H9 (cell line): ENCODE data around the gene DHRSX. TPM values are rescaled to one million over a fixed set of nuclear protein-coding genes. Genes with fewer than 3 reads are reported as not detected.

ENCODE experiments used
- DNase-seq: peaks from one replicate; pipeline ENCODE4 v3.0.0-alpha.2; 2017
- H2AFZ ChIP-seq: one replicate; pipeline ENCODE4 v1.6.1; 2013; ENCODE audit warnings: mild to moderate bottlenecking, low read length, control low read depth, moderate library complexity
- H2AK5ac ChIP-seq: 2 replicates; pipeline ENCODE4 v1.6.1; 2013; ENCODE audit warnings: low read length, control low read depth, mixed read lengths; ENCODE audit not compliant: insufficient read length
- H2BK120ac ChIP-seq: one replicate; pipeline ENCODE4 v1.6.1; 2013; ENCODE audit warnings: low read depth, mild to moderate bottlenecking, low read length, control low read depth, inconsistent platforms; ENCODE audit not compliant: poor library complexity, severe bottlenecking
- H2BK12ac ChIP-seq: 2 replicates; pipeline ENCODE4 v1.6.1; 2013; ENCODE audit warnings: low read length, control low read depth, mixed read lengths, low read depth; ENCODE audit not compliant: insufficient read length
- H2BK15ac ChIP-seq: 2 replicates; pipeline ENCODE4 v1.6.1; 2013; ENCODE audit warnings: low read depth, low read length, control low read depth
- H2BK20ac ChIP-seq: one replicate; pipeline ENCODE4 v1.6.1; 2013; ENCODE audit warnings: low read depth, mild to moderate bottlenecking, low read length, control low read depth, inconsistent platforms; ENCODE audit not compliant: poor library complexity, severe bottlenecking
- H2BK5ac ChIP-seq: 2 replicates; pipeline ENCODE4 v1.6.1; 2013; ENCODE audit warnings: low read length, control low read depth, mixed read lengths; ENCODE audit not compliant: insufficient read length
- H3K14ac ChIP-seq: 2 replicates; pipeline ENCODE4 v1.6.1; 2013; ENCODE audit warnings: low read length, control low read depth; ENCODE audit not compliant: insufficient read depth
- H3K18ac ChIP-seq: 2 replicates; pipeline ENCODE4 v1.6.1; 2013; ENCODE audit warnings: low read depth, mild to moderate bottlenecking, mixed read lengths, low read length, control low read depth; ENCODE audit not compliant: insufficient read length
- H3K23ac ChIP-seq: 2 replicates; pipeline ENCODE4 v1.6.1; 2013; ENCODE audit warnings: low read length, control low read depth, mixed read lengths, low read depth; ENCODE audit not compliant: insufficient read length
- H3K23me2 ChIP-seq: 2 replicates; pipeline ENCODE4 v1.6.1; 2013; ENCODE audit warnings: low read depth, mild to moderate bottlenecking, mixed read lengths, low read length, control low read depth; ENCODE audit not compliant: insufficient read length, poor library complexity, severe bottlenecking
- H3K27ac ChIP-seq: 2 replicates; pipeline ENCODE4 v1.5.1; 2013; ENCODE audit warnings: low read length, control low read depth, mixed read lengths, low read depth; ENCODE audit not compliant: insufficient read length
- H3K27me3 ChIP-seq: 2 replicates; pipeline ENCODE4 v1.6.1; 2013; ENCODE audit warnings: low read length, control low read depth, inconsistent platforms; ENCODE audit not compliant: insufficient read depth
- H3K4ac ChIP-seq: 2 replicates; pipeline ENCODE4 v1.6.1; 2013; ENCODE audit warnings: low read depth, mild to moderate bottlenecking, control low read depth, inconsistent platforms, low read length, moderate library complexity
- H3K4me1 ChIP-seq: 2 replicates; pipeline ENCODE4 v1.6.1; 2013; ENCODE audit warnings: low read length, control low read depth, inconsistent platforms; ENCODE audit not compliant: insufficient read depth
- H3K4me2 ChIP-seq: 2 replicates; pipeline ENCODE4 v1.6.1; 2013; ENCODE audit warnings: low read length, control low read depth, mixed read lengths; ENCODE audit not compliant: insufficient read length, insufficient read depth
- H3K56ac ChIP-seq: 2 replicates; pipeline ENCODE4 v1.6.1; 2013; ENCODE audit warnings: low read depth, mild to moderate bottlenecking, mixed read lengths, low read length, control low read depth; ENCODE audit not compliant: insufficient read length
- H3K79me1 ChIP-seq: 2 replicates; pipeline ENCODE4 v1.6.1; 2013; ENCODE audit warnings: low read depth, mild to moderate bottlenecking, moderate library complexity, low read length, control low read depth, inconsistent platforms; ENCODE audit not compliant: insufficient read depth, poor library complexity, severe bottlenecking
- H3K79me2 ChIP-seq: 2 replicates; pipeline ENCODE4 v1.6.1; 2013; ENCODE audit warnings: low read length, control low read depth, inconsistent platforms; ENCODE audit not compliant: insufficient read depth
- H3K9ac ChIP-seq: 2 replicates; pipeline ENCODE4 v1.6.1; 2013; ENCODE audit warnings: low read length, control low read depth, mixed read lengths; ENCODE audit not compliant: insufficient read length; ENCODE audit errors: extremely low read depth
- H3K9me3 ChIP-seq: one replicate; pipeline ENCODE4 v1.6.1; 2013; ENCODE audit warnings: low read depth, low read length, inconsistent platforms; ENCODE audit not compliant: control insufficient read depth
- H3T11ph ChIP-seq: one replicate; pipeline ENCODE4 v1.6.1; 2013; ENCODE audit warnings: mild to moderate bottlenecking, low read length, control low read depth, inconsistent platforms
- H4K20me1 ChIP-seq: one replicate; pipeline ENCODE4 v1.6.1; 2013; ENCODE audit not compliant: control insufficient read depth, insufficient read length, insufficient read depth
- H4K5ac ChIP-seq: 2 replicates; pipeline ENCODE4 v1.6.1; 2013; ENCODE audit warnings: low read depth, mild to moderate bottlenecking, mixed read lengths, low read length, control low read depth; ENCODE audit not compliant: insufficient read length
- H4K8ac ChIP-seq: replicated peaks from 2 replicates; pipeline ENCODE4 v1.6.1; 2013; ENCODE audit warnings: low read length, control low read depth, mixed read lengths, low read depth; ENCODE audit not compliant: insufficient read length
- H4K91ac ChIP-seq: 2 replicates; pipeline ENCODE4 v1.6.1; 2013; ENCODE audit warnings: low read depth, mild to moderate bottlenecking, moderate library complexity, mixed read lengths, low read length, control low read depth; ENCODE audit not compliant: insufficient read length
- H3K27ac Mint-ChIP-seq, 3 experiments: 2 replicates in 2 of 3; 3 replicates in 1 of 3; pipeline ENCODE4 v1.8.0; 2020 to 2021; ENCODE audit warnings: mixed read lengths in 3 of 3, mild to moderate bottlenecking in 1 of 3, moderate library complexity in 1 of 3
- H3K27me3 Mint-ChIP-seq: 2 replicates; pipeline ENCODE4 v1.8.0; 2021; ENCODE audit warnings: low read depth, mild to moderate bottlenecking, moderate library complexity, mixed read lengths
- H3K36me3 Mint-ChIP-seq, 3 experiments: 2 replicates in 2 of 3; 3 replicates in 1 of 3; pipeline ENCODE4 v1.8.0; 2020 to 2021; ENCODE audit warnings: low read depth in 3 of 3, mixed read lengths in 3 of 3; ENCODE audit not compliant: insufficient read depth in 1 of 3
- H3K4me1 Mint-ChIP-seq, 2 experiments: 2 replicates each; pipeline ENCODE4 v1.8.0; 2020; ENCODE audit warnings: mixed read lengths in 2 of 2
- H3K4me3 Mint-ChIP-seq, 2 experiments: 2 replicates in 1 of 2; 3 replicates in 1 of 2; pipeline ENCODE4 v1.8.0; 2020 to 2021; ENCODE audit warnings: mild to moderate bottlenecking in 2 of 2, mixed read lengths in 2 of 2, moderate library complexity in 1 of 2
- H3K9me3 Mint-ChIP-seq, 2 experiments: 2 replicates in 1 of 2; 3 replicates in 1 of 2; pipeline ENCODE4 v1.8.0; 2020; ENCODE audit warnings: mild to moderate bottlenecking in 2 of 2, mixed read lengths in 2 of 2, moderate library complexity in 1 of 2
- WGBS: extraction: QIAGEN DNeasy Blood & Tissue Kit; methylation state at CpG from one replicate; pipeline ENCODE4 v1.1.7; 2013; ENCODE audit warnings: missing lambda C conversion rate, low lambda C conversion rate, mixed read lengths; ENCODE audit not compliant: insufficient read length; ENCODE audit errors: extremely low coverage; 5-methylcytosine and 5-hydroxymethylcytosine counted together
- total RNA-seq: library from RNA; stranded (reverse); gene quantifications from 2 replicates; pipeline ENCODE4 v1.2.1, GENCODE V29; 2021
- TF ChIP-seq, protein P1 (sequence below): fragments of 200-600 bp; sonication (generic); conservative IDR thresholded peaks from 3 replicates; pipeline ENCODE4 v1.8.0; 2021; ENCODE audit warnings: antibody characterized with exemption, mild to moderate bottlenecking

The DHRSX gene
- total RNA-seq, 1 experiment from 2014 or later = 44.0 TPM

DNA sequence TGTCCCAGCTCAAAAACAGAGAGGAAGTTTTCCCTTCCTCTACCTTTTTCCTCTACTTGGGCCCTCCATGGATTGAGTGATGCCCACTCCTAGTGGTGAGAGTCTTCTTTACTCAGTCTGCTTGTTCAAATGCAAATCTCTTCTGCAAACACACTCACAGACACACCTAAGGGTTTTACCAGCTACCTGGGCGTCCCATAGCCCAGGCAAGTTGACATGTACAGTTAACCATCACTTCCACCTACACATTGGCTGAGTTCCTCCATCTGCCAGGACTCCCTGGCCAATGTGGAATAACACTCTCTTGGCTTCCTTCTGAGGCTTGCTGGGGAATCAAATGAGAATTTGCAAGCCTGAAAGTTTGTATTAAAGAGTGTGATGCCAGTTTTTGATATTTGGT is 45.7 kb upstream of the DHRSX start:
- no peak overlapping the region for H3K9ac ChIP-seq
- Mint-ChIP-seq H3K4me3 (no peak overlapping the region), H3K27me3 (peaks cover 6% of the 10 kb centered on the region), H3K27ac (no peak overlapping the region), H3K4me1 (peaks cover 28 to 34% of the 10 kb centered on the region in 2 experiments), H3K9me3 (peaks cover 29 to 33% of the 10 kb centered on the region in 2 experiments), H3K36me3 (peaks cover 18 to 38% (median 21%) of the 10 kb centered on the region in 3 experiments)
- H3K79me1 ChIP-seq = no peaks in the 10 kb centered on the region
- H3K4ac ChIP-seq = no peak overlapping the region
- H2BK20ac ChIP-seq = no peak overlapping the region
- no peak overlapping the region for H3K23ac ChIP-seq
- H4K20me1 ChIP-seq = no peaks in the 10 kb centered on the region
- H3K56ac ChIP-seq = no peak overlapping the region
- no peak overlapping the region for H3K14ac ChIP-seq
- H4K5ac ChIP-seq = no peak overlapping the region
- H2AK5ac ChIP-seq = no peak overlapping the region
- no peaks in the 10 kb centered on the region for H3K23me2 ChIP-seq
- no peak overlapping the region for H2AFZ ChIP-seq
- no peak overlapping the region for H2BK15ac ChIP-seq
- peaks cover 6% of the 10 kb centered on the region for H3K9me3 ChIP-seq
- H4K8ac ChIP-seq = no peak overlapping the region
- no peak overlapping the region for H2BK5ac ChIP-seq
- peaks cover 9% of the 10 kb centered on the region for H3K4me1 ChIP-seq
- H3K4me2 ChIP-seq = no peak overlapping the region
- H3K18ac ChIP-seq = no peak overlapping the region
- TF ChIP-seq, protein P1, sequence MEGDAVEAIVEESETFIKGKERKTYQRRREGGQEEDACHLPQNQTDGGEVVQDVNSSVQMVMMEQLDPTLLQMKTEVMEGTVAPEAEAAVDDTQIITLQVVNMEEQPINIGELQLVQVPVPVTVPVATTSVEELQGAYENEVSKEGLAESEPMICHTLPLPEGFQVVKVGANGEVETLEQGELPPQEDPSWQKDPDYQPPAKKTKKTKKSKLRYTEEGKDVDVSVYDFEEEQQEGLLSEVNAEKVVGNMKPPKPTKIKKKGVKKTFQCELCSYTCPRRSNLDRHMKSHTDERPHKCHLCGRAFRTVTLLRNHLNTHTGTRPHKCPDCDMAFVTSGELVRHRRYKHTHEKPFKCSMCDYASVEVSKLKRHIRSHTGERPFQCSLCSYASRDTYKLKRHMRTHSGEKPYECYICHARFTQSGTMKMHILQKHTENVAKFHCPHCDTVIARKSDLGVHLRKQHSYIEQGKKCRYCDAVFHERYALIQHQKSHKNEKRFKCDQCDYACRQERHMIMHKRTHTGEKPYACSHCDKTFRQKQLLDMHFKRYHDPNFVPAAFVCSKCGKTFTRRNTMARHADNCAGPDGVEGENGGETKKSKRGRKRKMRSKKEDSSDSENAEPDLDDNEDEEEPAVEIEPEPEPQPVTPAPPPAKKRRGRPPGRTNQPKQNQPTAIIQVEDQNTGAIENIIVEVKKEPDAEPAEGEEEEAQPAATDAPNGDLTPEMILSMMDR = no peak
- H2BK12ac ChIP-seq = no peak overlapping the region
- no peaks in the 10 kb centered on the region for H3K27me3 ChIP-seq
- H3K79me2 ChIP-seq = no peaks in the 10 kb centered on the region
- no peak overlapping the region for H3K27ac ChIP-seq
- DNase-seq = no peak
- no peak overlapping the region for H2BK120ac ChIP-seq
- WGBS = no CpG with 5 or more reads among the region's 1 CpG
- H4K91ac ChIP-seq = no peak overlapping the region
- no peak overlapping the region for H3T11ph ChIP-seq
